HUDEP-2 (cell line): ENCODE data around the gene FRMD4B.

Experiments
- DNase-seq, 76 experiments: peaks; one replicate each; lab custom pipeline; 2025; ENCODE audit not compliant: unreplicated experiment in 76 of 76; lab: John Stamatoyannopoulos, UW

The FRMD4B gene

DNA sequence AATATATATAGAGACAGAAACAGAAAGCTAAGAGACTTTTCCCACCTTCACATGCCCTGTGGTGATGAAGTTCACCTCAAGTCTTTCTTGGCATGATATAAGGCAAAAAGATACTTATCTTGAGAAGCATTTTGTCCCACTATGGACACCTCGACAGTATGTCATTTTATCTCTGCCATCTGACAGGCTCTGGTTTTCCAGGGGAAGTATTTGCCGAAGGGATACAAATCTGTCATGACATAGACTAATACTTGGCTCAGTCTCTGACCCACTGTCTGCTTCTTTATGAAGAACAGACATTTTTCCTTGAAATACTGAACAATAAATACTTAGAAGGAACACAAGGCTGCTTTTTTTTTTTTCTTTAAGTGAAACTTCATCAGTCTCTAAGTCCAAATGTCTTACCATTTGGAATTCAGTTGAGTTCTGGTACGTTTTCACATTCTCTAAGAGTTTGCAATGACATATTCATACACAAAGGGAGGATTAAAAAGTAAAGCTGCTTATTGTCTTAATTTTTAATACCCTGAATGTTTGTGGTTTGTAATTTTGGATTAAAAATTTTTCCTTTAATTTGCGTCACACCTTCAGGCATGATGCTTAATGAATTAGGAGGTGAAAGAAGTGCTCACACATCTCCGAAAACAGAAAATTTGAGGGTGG, 175.7 kb downstream of the FRMD4B start:
- DNase-seq, result no peak

DNA sequence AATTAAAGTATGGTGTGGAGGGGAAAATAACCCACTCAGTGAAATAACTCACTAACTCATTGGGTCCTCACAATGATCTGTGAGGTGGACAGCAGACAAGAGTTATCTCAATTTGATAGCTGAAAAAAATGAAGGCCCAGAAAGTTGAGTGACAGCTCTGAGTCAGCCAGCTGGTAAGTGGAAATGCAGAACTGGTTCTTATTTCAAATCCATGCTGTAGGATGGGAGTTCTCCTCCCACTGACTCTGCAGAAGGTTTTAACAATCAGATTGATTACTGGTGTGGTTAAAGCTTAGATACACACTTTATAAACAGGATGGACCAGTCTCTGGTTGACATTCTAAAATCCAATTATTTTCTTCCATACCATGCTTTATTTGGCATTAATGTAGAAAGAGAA, 176.5 kb downstream of the FRMD4B start:
- DNase-seq, result no peak

DNA sequence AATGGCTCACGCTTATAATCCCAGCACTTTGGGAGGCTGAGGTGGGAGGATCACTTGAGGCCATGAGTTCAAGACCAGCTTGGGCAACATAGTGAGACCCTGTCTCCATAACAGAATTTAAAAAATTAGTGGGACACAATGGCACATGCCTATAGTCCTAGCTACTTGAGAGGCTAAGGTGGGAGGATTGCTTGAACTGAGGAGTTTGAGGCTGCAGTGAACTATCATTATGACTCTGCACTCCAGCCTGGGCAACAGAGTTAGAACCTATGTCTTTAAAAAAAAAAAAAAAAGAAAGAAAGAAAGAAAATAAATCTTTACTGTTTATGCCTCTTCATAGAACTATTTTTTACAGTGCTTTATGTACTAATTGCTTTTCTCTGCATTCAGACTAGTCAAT, 178.9 kb downstream of the FRMD4B start:
- DNase-seq, result no peak

DNA sequence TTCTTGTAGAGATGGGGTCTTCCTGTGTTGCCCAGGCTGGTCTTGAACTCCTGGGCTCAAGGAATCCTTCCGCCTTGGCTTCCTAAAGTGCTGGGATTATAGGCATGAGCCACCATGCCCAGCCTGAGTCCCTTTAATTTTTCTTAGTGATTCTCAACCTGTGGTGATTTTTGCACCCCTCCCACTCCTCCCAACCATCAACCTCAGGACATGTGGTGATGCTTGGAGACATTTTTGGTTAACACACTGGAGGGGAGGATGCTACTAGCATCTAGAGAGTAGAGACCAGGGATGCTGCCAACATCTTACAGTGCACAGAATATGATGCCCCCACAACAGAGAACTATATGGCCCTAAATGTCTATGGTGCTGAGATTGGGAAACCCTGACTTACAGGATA, 180.5 kb downstream of the FRMD4B start:
- DNase-seq, result no peak

DNA sequence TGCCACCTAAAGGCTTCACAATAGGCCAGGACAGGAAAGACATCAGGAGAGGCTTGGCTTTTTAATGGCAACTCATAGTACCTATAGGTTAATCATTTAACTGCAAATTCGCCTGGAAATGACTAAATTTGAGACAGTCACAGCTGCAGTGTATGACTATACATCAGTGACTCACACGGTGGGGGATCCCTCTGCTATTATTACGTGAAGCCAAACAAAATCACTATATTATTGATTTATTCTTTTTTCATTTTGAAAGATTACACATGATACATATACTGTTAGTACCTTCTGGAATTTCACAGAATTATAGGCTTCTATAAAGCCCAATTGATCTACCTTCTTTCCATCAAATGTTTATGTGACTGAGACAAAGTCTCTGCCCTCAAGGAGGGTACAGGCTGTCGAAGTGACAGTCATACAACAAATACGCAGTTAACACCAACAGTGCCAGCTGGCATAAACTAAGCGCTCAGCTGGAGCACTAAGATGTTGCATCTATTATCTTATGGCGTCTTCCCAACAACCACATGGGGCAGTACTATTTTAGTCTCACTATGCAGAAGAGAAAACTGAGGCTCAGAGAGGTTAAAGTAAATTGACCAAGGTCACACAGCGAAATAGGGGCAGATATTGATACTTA, 181.5 kb downstream of the FRMD4B start:
- no peak for DNase-seq

DNA sequence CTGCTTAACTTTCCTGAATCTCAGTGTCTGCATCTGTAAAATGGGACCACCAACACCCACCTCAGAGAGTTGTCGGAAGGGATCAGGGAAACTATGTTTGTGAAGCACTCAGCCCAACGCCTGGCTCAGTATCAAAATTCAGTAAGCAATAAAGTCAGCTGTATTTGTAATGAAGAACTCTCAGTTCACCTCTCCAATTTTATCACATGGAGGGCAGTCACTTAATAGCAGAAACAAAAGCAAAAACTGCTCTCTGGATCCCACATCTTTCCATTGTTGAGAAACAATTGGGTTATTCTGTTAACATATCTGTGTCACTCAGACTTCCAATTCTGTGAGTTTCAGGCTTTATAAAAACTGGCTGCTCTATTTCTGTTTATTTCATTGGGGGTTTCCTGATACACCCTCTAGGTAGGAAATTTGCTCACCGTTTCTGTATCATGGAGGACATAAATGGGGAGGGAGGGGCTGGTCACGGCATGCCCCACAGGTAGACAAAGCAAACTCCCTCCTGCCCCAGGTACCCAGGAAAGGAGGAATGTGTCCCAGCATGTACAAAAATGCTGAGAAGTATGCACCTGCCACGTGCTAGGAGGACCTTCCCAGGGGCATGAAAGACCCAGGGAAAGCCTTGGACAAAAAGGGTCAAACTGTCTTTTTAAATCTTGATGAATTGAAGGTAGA, 182.1 kb downstream of the FRMD4B start:
- no peak for DNase-seq

DNA sequence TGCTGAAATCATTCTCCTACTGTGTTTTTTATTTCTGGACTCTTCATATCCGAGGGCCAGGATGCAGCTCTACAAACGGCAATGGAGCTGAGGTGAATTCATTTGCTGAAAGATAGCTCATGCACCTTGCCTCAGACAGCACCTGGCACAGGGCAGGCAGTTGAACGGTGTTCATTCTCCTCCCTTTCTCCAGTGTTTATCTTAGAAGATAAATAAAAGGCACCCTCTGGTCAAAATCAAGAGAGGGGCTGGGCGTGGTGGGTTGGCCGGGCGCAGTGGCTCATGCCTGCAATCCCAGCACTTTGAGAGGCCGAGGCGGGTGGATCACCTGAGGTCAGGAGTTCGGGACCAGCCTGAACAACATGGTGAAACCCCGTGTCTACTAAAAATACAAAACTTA, 184.2 kb downstream of the FRMD4B start:
- DNase-seq, result no peak

DNA sequence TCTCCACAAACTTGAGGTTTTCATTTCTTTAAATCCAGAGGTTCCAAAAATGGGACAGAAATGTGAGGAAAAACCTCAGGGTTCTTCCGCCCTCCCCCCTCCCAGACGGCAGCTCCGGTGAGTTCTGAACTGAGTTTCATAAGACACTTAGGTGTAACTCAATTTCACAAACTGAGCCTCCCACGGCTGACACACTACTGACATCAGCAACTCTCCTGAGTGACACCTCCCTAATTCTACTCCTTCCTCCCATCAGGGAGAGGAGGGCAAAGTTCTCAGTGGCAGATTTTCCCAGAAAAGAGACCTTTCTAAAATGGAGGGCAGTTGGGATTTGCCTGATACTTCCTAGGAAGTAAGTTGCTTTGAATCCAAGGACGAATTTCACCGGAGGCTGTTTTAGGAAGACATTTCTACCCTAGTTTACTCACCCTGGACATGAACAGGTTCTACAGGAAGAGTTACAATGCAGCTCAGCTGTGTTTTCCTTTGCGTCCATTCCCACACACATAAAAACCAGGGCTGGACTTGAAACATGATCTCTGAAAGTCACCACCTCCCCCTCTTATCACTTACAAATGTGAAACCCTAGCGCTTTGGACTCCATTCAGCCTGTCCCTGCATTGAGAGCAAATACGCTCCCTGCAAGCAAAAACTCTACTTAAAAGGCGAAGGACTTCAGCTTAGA, 185.4 kb downstream of the FRMD4B start:
- no peak for DNase-seq

DNA sequence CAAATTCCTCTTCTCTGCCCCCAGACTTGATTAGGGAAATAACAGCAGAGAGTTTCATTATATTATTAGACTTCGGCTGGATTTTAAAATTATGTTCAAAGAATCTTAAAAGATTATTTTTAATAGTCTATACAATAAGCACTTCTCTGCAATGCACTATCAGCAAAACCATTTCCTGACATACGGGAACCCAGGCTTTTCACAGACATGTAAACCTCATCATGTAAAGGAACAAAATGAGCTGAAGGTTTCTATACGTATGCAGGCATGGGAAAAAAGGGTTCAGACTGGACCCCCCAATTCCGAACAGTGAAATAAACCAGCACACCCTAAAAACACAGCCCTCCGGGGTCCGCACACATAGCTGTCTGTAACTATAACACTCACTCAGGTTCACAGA, 185.9 kb downstream of the FRMD4B start:
- no peak for DNase-seq

DNA sequence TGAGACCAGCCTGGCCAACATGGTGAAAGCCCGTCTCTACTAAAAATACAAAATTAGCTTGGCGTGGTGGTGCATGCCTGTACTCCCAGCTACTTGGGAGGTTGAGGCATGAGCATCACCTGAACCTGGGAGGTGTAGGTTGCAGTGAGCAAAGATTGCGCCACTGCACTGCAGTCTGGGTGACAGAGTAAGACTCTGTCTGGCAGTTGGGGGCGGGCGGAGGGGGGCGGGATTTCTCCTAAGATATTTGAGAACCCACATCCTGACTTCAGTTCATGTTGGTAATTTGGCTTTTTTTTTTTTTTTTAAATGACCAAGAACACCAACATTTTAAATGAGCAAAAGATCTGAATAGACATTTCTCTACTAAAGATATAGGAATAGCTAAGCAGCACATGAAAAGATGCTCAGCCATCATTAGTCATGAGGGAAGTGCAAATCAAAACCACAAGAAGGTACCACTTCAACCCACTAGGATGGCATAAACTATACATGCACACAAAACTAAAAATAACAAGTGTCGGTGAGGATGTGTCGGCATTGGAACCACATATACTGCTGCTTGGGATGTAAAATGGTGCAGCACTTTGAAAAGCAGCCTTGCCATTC, 187.9 kb downstream of the FRMD4B start:
- no peak for DNase-seq

DNA sequence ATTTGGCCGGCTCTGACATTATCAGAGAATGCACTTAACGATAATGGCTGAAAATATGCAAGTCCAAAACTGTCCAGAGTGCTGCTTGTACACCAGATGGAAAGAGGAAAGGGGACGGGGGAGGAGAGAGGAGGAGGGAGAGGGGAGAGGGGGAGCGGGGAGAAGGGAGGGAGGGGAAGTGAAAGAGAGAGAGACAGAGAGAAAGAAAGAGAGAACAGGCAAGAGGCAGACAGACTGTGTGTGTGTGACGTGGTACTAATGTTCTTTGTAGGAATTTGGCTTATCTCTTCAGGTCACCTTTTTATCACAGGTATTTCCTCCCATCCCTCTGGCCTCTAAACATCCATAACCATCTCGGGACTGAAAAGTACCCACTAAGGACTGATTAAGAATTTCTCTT, 188.4 kb downstream of the FRMD4B start:
- DNase-seq, result no peak

DNA sequence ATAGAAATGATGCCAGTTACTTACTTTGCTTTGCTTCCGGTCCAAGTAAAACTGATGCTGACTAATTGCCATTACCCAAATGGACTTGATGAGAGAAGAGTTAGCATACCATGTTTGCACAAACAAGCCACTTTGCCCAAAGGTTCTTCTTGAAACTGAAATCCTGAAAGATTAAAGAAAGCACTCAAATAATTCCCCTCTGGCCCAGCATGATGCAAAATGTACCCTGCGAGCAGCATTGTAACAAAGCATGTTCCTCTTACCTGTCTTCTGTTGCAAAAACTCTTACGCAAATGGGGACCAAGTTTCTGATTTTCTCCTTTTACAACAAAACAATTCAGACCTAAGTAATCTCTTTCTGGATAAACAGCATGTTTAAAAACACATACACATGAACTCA, 189.0 kb downstream of the FRMD4B start:
- DNase-seq, result no peak

DNA sequence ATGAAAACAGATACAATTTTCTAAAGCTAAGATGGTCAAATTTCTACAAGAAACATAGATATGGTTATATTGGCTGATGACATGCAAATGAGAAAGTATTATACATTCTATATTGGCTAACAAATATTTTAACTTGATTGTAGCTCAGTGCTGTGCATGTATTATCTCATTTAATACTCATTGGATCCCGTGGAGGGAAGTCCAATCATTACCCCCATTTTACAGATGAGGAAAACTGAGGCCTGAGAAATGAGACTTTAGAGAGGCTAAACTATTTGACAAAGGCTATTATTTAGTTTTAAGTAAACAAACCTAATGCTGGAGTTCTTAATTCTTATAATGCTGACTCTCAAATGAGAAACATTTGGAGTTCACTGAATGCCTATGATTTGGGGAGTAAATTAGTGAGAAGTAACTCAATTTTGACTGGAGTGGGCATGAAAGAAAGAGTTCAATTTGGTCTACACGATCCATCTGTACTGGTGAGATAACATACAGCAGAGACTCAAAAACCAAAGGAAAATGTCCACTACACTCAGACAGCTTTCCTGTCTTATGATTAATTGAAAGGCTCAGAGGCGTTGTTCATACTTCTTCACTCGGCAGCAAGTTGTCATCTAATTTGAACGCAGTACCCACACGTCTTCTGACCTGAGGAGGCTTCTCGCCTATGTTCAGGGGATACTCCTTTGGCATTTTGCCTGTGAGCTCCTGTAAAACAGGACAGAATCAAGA, 191.3 kb downstream of the FRMD4B start:
- no peak for DNase-seq

DNA sequence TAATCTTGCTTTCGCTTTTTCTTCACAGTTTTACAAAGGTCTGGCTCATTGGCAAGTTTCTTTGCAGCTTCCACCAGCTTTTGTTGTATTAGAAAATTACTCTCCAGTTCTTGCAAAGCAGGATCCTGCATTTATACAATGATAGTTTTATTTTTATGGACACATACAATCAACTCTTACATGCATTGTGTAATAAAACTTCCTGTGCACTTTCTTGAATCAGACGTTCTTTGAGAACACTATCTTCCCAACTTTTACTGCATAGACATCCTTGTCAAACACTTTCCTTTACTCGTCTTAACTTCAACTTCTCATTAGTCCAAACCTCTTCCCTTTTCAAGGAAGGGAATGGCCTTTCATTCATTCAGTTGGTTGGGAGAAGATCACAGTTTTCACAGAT, 192.1 kb downstream of the FRMD4B start:
- DNase-seq, result no peak

DNA sequence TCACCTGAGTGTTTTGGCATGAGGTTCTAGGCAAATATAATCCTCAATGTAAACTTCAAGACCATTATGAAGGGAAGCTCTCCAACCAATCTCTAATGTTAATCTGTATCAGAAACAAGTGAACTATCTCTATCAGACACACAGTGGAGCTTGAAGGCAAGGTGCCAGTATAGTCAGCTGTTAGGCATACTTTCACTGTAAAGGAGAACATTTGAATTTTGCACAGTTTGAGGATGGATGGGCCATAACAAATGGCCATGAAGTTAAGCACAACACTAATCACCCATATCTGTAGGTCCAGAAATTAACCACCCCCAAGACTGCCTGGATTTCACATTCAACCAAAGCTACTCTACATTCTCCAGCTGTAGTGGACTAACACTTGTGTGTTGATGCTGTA, 194.4 kb downstream of the FRMD4B start:
- no peak for DNase-seq

DNA sequence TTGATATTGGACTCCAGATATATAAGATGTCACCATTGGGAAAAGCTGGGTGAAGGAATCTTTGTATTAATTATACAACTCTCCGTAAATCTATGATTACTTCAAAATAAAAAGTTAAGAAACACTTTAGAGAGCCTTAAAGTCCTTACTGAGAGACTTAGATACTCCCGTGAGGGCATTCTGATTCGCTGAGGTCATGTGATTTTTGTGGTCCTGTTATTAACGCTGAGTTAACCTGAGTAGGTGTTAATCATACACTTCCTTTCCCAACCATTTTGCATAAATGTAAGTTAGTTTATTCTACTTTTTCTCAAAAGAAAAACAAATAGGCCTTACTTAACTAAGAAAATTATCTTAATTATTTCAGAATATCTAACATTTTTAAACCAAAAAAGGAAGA, 196.4 kb downstream of the FRMD4B start:
- DNase-seq, result no peak

DNA sequence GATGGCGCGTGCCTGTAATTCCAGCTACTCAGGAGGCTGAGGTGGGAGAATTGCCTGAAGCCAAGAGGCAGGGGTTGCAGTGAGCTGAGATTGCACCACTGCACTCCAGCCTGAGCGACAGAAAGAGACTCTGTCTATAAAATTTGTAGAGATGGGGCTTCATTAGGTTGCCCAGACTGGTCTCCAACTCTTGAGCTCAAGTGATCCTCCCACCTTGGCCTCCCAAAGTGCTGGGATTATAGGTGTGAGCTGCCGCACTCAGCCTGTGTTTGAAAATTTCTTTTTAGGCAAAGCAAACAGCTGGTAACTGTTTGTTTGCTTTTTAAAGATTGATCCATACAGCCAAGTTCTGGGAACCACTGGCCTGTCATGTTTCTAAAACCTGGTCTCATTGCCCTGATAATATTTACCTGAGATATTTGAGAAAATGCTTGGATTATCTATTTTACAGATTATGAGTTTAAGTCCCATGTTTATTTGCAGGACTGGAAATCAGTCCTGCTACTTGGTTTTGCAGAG, 199.3 kb downstream of the FRMD4B start:
- DNase-seq, result no peak

DNA sequence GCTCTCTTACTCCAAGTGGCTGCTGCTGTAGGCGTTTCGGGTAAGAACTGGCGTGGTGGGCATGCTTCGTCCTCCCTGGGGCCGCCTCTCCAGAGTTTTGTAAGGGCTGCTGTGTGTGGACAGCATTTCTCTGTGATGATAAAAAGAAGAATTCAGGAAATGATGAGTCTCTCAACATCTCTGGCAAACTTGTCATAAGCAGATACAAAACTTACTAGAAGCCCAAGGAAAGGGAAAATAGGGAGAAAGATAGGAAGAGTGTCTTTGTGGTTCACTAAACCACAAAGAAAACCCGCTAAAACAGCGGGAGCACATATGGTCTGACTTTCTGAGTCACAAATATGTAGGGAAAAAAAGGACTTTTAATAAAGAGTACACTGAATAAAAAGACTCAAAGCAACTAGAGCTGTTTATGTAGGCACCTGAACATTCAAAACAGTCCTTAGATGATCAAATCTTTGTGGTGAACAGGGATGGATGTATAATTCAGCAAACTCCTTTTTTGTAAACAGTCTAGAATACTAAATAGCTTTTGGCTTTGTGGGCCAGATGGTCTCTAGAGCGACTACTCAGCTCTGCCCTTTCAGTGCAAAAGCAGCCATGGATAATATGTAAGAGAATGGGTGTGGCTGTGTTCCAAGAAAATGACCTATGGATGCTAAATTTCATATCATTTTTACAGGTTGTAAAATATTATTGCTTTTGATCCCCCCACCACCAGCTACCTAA, 203.1 kb downstream of the FRMD4B start:
- DNase-seq, result no peak

DNA sequence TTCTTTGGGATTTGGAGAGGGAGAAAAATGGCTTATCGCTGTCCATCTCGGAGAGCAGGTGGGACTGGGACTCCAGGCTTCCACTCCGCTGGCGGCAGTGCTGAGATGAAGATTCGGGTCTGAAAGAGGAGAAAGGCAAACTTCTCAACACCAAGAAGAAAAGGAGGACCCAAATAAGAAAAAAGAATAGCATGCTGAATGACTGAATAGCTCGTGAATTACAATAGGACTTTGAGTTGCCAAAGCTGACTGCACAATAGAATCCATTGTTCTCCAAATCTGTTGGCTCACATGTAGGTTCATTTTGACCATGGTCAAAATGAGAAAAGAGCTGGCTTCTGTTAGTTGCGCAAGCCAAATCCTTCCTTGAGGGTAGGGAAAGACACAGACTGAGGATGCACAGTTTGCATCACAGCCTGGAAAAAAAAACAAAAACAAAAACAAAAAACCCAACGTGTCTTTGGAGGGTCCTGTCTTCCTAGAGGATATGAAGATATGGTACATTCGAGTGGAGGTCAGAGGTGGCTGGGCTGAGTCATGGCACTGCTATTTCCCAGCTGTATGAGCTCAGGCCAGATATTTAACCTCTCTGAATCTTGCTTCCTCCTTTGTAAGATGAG, 204.2 kb downstream of the FRMD4B start:
- DNase-seq, result no peak
